Ovary (tissue), 9 donors: ENCODE data around the gene PLAGL1. TPM values are rescaled to one million over a fixed set of nuclear protein-coding genes. Genes with fewer than 3 reads are reported as not detected.
"Not testable (repeated sequence)": the region's sequence is repeated elsewhere in the genome, so short reads cannot be mapped to it uniquely, and the experiment has no call there.

Experiments
- DNase-seq, 5 donors: peaks; one replicate each; pipeline ENCODE4 v3.0.0-alpha.2; 2019 to 2020
- H3K27ac ChIP-seq, 2 donors: fragments of 200-600 bp; one replicate each; pipeline versions ENCODE4 v1.5.1 to v1.8.0; 2019 to 2022
- H3K27me3 ChIP-seq: fragments of 200-600 bp; one replicate; pipeline ENCODE4 v1.8.0; 2022
- H3K36me3 ChIP-seq: fragments of 200-600 bp; sonication (generic); one replicate; pipeline ENCODE4 v1.5.1; 2019
- H3K4me1 ChIP-seq: one replicate; pipeline ENCODE4 v1.8.1; 2013; ENCODE audit warnings: mild to moderate bottlenecking, moderate library complexity; ENCODE audit not compliant: insufficient read depth
- H3K4me3 ChIP-seq: fragments of 200-600 bp; sonication (generic); one replicate; pipeline ENCODE4 v1.5.1; 2017
- H3K9me3 ChIP-seq, 2 donors: fragments of 200-600 bp in 1 of 2; sonication (generic) in 1 of 2; one replicate each; pipeline versions ENCODE4 v1.5.1 to v1.8.1; 2013 to 2019; ENCODE audit warnings: mild to moderate bottlenecking in 1 of 2, moderate library complexity in 1 of 2
- CTCF ChIP-seq, 3 donors: fragments of 450-650 bp in 2 of 3; fragments of 200-600 bp in 1 of 3; IDR thresholded peaks; one replicate each; pipeline versions ENCODE4 v1.5.1 to v1.8.0; 2016 to 2022; ENCODE audit warnings: antibody characterized with exemption in 3 of 3, mild to moderate bottlenecking in 1 of 3
- EP300 ChIP-seq: sonication (generic); formaldehyde crosslinking; IDR thresholded peaks from one replicate; pipeline ENCODE4 v1.6.1; 2017; ENCODE audit warnings: antibody characterized with exemption
- POLR2A ChIP-seq: fragments of 450-650 bp; IDR thresholded peaks from one replicate; pipeline ENCODE4 v1.6.1; 2017; ENCODE audit warnings: antibody characterized with exemption, mild to moderate bottlenecking, moderate library complexity
- WGBS, 3 donors: extraction: QIAGEN DNeasy Blood & Tissue Kit in 1 of 3; methylation state at CpG; one replicate each; pipeline versions ENCODE4 v1.1.5 to v1.1.7; 2013 to 2017; 5-methylcytosine and 5-hydroxymethylcytosine counted together
- intact Hi-C, 4 donors: fragments of 100-400 bp; cut with DNase I; formaldehyde crosslinking; loops; one replicate each; pipeline versions ENCODE4 v1.11.0 to v1.15.1; 2022 to 2023
- polyA plus RNA-seq, 2 donors: library from polyadenylated mRNA; stranded (reverse); fragments of 200-250 nt in 1 of 2; fragments of 350-450 nt in 1 of 2; fragmentation: Illumina TruSeq in 1 of 2; extraction: RNeasy Lipid Tissue Mini Kit (QIAGEN cat#74804) in 1 of 2; gene quantifications; one replicate each; pipeline ENCODE4 v1.2.3, GENCODE V29; 2013 to 2014
- total RNA-seq, 7 donors: library from RNA; depleted of rRNA in 2 of 7; stranded (reverse); fragments of >200 nt in 2 of 7; fragmentation: NEBNext Ultra II Directional in 3 of 7; extraction: Animal tissue kit (Norgen Biotek cat#: 25700) in 3 of 7; gene quantifications; one replicate each; pipeline versions ENCODE4 v1.1.0 to v1.2.4, GENCODE V29; 2016 to 2023
- donor health status: DM: no; HTN: no; CAD: no; lungs with moderate emphysema.
- donor health status: DM: no; HTN: no; CAD: no.
- donor health status: Bipolar disorder and iron deficiency.
- donor health status: DM: yes; HTN: yes; CAD: no.
- donor health status: DM: no; HTN: no; CAD: no.
- donor health status: DM: yes; HTN: yes; CAD: no.

PLAGL1 gene
- total and polyA plus RNA-seq, 9 donors, result 17.8 to 53.4 (median 32.1) TPM

DNA sequence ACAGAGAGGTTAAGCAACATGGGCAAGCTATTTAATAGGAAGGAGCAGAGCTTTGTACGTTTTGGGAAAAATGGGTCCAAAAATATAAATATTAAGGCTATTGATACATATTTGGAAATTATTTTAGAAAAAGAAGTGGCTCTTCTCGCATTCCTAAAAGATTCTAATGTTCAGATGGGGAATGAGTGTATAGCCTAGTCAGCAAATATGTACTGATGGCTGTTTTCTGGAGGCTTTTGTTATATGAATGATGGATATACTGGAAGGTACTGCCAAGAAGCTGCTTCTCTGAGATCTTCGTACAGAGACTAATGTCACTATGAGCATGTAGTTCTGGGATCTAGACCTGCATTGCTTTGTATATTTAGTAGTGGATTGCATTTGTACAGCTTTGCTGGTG lies 71.7 kb downstream of the PLAGL1 start:
- TF ChIP-seq EP300, result no peak
- TF ChIP-seq CTCF (IDR thresholded peaks at IDR 0.05), result no peak
- TF ChIP-seq POLR2A, result no peak
- Histone ChIP-seq H3K27ac (no peak overlapping the region), H3K9me3 (no peaks in the 10 kb centered on the region), H3K27me3 (no peaks in the 10 kb centered on the region), H3K4me3 (no peak overlapping the region), H3K4me1 (no peaks in the 10 kb centered on the region), H3K36me3 (no peaks in the 10 kb centered on the region)
- DNase-seq, result no peak
- intact Hi-C loops, result no loop called here
- WGBS, 3 donors, result 86 to 97% (median 91%) methylated on average over 3 of the region's 3 CpGs

DNA sequence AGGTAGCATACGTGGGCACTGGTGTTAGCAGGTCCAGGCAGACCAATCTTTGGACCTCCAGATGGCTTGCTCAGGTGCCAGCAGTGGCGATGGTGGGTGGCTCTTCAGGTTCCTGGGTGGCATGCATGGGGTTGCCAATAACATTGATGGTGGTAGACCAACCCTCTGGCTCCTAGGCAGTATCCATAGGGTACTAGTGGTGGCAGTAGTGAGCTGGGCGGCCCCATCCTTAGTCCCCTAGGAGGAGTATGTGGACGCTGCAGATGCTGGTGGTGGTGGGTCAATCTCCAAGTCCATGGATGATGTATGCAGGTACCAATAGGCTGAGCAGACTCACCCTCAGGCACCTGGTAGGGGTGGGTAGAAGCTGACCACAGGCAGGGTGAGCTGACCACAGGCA lies 73.2 kb downstream of the PLAGL1 start:
- Histone ChIP-seq H3K36me3 (no peaks in the 10 kb centered on the region), H3K4me1 (no peaks in the 10 kb centered on the region), H3K27me3 (no peaks in the 10 kb centered on the region), H3K4me3 (no peak overlapping the region), H3K27ac (no peak overlapping the region), H3K9me3 (no peaks in the 10 kb centered on the region)
- intact Hi-C loops, result no loop called here
- no peak for DNase-seq
- 86 to 98% (median 95%) methylated on average over 4 of the region's 4 CpGs for WGBS, 3 donors
- TF ChIP-seq EP300 (no peak), CTCF (IDR thresholded peaks at IDR 0.05) (no peak), POLR2A (no peak)

GRCh38 chr6:143934331-143934730 lies 73.7 kb downstream of the PLAGL1 start:
- Histone ChIP-seq H3K9me3 (no peaks in the 10 kb centered on the region), H3K4me1 (no peaks in the 10 kb centered on the region), H3K4me3 (no peak overlapping the region), H3K27ac (no peak overlapping the region), H3K27me3 (no peaks in the 10 kb centered on the region), H3K36me3 (no peaks in the 10 kb centered on the region)
- WGBS, 3 donors, result 92 to 98% (median 95%) methylated on average over 1 of the region's 1 CpG
- intact Hi-C loops, result no loop called here
- TF ChIP-seq EP300 (no peak), CTCF (IDR thresholded peaks at IDR 0.05) (no peak), POLR2A (no peak)
- DNase-seq, result no peak

DNA sequence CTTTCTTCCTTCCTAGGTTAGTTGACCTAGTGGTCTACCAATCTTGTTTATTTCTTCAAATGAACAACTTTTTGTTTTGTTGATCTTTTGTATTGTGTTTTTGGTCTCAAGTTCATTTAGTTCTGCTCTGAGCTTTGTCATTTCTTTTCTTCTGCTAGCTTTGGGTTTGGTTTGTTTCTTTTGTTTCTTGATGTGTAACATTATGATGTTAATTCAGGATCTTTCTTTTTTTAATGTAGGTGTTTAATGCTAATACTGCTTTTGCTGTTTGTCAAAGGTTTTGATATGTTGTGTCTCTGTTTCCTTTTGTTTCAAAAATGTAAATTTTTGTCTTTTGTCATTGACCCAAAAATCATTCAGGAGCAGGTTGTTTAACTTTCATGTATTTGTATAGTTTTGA lies 78.1 kb downstream of the PLAGL1 start:
- Histone ChIP-seq H3K4me1 (no peaks in the 10 kb centered on the region), H3K9me3 (no peaks in the 10 kb centered on the region), H3K27ac (no peak overlapping the region), H3K36me3 (no peaks in the 10 kb centered on the region), H3K27me3 (no peaks in the 10 kb centered on the region), H3K4me3 (no peak overlapping the region)
- TF ChIP-seq EP300, result no peak
- TF ChIP-seq POLR2A, result no peak
- TF ChIP-seq CTCF (IDR thresholded peaks at IDR 0.05), result no peak
- no peak for DNase-seq
- intact Hi-C loops, result no loop called here

DNA sequence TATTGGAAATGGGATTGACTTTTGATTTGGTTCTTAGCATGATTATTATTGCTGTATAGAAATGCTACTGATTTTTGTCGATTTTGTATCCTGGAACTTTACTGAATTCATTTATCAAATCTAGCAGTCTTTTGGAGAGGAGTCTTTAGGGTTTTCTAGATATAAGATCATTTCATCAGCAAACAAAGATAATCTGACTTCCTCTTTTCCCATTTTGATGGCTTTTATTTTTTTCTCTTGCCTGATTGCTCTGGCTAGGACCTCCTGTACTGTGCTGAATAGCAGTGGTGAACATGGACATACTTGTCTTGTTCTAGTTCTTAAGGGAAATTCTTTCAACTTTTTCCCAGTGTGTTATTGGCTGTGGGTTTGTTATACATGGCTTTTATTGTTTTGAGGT lies 79.2 kb downstream of the PLAGL1 start:
- Histone ChIP-seq H3K36me3 (no peaks in the 10 kb centered on the region), H3K4me1 (no peaks in the 10 kb centered on the region), H3K27me3 (no peaks in the 10 kb centered on the region), H3K27ac (no peak overlapping the region), H3K4me3 (no peak overlapping the region), H3K9me3 (no peaks in the 10 kb centered on the region)
- WGBS, 3 donors, result 91 to 95% (median 92%) methylated on average over 1 of the region's 1 CpG
- DNase-seq, result no peak
- intact Hi-C loops, result no loop called here
- TF ChIP-seq POLR2A (no peak), CTCF (IDR thresholded peaks at IDR 0.05) (no peak), EP300 (no peak)

DNA sequence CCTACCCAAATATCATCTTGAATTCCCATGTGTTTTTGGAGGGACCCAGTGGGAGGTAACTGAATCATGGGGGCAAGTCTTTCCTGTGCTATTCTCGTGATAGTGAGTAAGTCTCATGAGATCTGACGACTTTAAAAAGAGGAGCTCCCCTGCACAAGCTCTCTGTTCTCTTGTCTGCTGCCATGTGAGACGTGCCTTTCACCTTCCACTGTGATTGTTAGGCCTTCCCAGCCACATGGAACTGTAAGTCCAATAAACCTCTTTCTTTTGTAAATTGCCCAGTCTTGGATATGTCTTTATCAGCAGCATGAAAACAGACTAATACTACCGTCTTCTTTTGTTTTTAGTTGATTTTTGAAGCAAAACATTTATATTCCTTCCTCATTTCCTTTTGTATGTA lies 91.0 kb downstream of the PLAGL1 start:
- H3K36me3 ChIP-seq, DNase-seq, H3K27me3 ChIP-seq, H3K9me3 ChIP-seq, H3K27ac ChIP-seq, intact Hi-C loops, H3K4me3 ChIP-seq, H3K4me1 ChIP-seq: not testable (repeated sequence)
- 78 to 85% (median 83%) methylated on average over 4 of the region's 4 CpGs for WGBS, 3 donors
